Measurements from ENCODE around the gene STX8. TPM values are rescaled to one million over a fixed set of nuclear protein-coding genes. Genes with fewer than 3 reads are reported as not detected.

The STX8 gene
- total RNA-seq, 1 experiment from 2014 or later = 38.8 TPM

DNA sequence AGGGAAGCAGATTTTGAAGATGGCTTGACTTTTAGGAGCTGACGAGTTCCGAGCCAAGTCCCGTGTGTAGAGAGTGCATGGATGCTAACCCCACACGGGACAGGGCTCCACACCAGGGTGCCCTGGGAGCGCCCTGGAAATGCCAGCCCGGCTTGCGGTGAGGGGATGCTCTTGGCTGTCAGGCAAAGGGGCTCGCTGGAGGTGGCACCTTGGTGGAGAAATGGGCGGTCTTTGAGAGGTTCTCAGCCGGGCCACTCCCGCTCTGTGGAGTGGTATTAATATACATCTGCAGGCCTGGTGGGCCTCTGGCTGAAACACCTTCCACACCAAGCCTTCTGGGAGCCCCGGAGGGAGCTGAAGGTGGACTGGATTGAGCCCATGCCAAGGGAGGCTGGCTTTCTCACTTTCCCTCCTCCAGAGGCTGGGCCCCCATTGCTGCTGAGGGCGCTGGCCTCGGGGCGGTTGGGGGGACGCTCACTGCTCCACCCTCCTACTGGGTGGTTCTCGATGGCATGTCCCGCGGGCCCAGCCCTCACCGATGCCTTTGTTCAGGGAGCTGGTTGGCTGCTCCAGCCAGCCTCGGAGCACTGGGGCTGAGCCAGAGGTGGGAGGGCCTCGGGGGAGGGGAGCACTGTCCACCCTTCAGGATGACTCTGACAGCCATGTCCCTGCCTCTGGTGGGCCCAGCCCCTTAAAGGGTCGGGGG is 344.0 kb downstream of the STX8 start:
- no TSS peak for BruUV-seq (replicated peaks)
- Histone ChIP-seq H3K9me2 (ENCODE audit: insufficient read depth) (no peaks in the 10 kb centered on the region), H3K4me1 (ENCODE audit: control insufficient read depth in 1 of 2, insufficient read depth in 2 of 2, low read length in 2 of 2) (no peaks in the 10 kb centered on the region), H3K4me3 (replicated peaks in 1 of 2; ENCODE audit: low read depth in 1 of 2, low read length in 2 of 2) (no peak overlapping the region), H3K27me3 (ENCODE audit: insufficient read depth, low read length) (no peaks in the 10 kb centered on the region), H3K9ac (ENCODE audit: low read length) (no peak overlapping the region), H3K4me2 (ENCODE audit: low read length) (no peak overlapping the region), H3K36me3 (ENCODE audit: control insufficient read depth in 1 of 2, insufficient read depth in 2 of 2, low read length in 2 of 2) (no peaks in the 10 kb centered on the region), H3K9me3 (ENCODE audit: control insufficient read depth in 1 of 2, insufficient read depth in 1 of 2, low read depth in 1 of 2, low read length in 2 of 2) (no peaks in the 10 kb centered on the region; a peak in 1 of 4 replicates), H3K79me2 (ENCODE audit: insufficient read depth, low read length) (no peaks in the 10 kb centered on the region), H3K27ac (ENCODE audit: low read depth, low read length) (no peak overlapping the region), H4K20me1 (ENCODE audit: insufficient read depth) (no peaks in the 10 kb centered on the region), H2AFZ (ENCODE audit: low read depth, low read length, poor library complexity, severe bottlenecking) (no peak overlapping the region)
- intact Hi-C loops (cut with micrococcal nuclease) = no loop called here
- ChIA-PET RAD21 (ENCODE audit: low non-redundant PET in 1 of 2, low total read pairs in 2 of 2, uncharacterized antibody in 2 of 2, unreplicated experiment in 2 of 2) (no interaction called here), POLR2A (no interaction called here), CTCF (no interaction called here)
- ATAC-seq (no peak), DNase-seq (ENCODE audit: low read depth, low spot score) (no peak)
- TF ChIP-seq, protein P1, sequence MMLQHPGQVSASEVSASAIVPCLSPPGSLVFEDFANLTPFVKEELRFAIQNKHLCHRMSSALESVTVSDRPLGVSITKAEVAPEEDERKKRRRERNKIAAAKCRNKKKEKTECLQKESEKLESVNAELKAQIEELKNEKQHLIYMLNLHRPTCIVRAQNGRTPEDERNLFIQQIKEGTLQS (IDR thresholded peaks at IDR 0.05) = no peak
- TF ChIP-seq YY1 (IDR thresholded peaks at IDR 0.05; ENCODE audit: extremely low read depth, insufficient replicate concordance, low read depth, low read length) (no peak), EZH2 (IDR thresholded peaks at IDR 0.05) (no peak), TCF7L2 (IDR thresholded peaks at IDR 0.05; ENCODE audit: borderline replicate concordance, extremely low read depth, insufficient read depth, insufficient read length) (no peak), POLR2AphosphoS5 (IDR thresholded peaks at IDR 0.05; ENCODE audit: low read depth, low read length) (no peak), SIN3A (IDR thresholded peaks at IDR 0.05; ENCODE audit: low read depth) (no peak), POLR2A (IDR thresholded peaks at IDR 0.05; ENCODE audit: borderline replicate concordance, extremely low read depth, insufficient read depth, insufficient read length) (no peak), ELF1 (IDR thresholded peaks at IDR 0.05; ENCODE audit: borderline replicate concordance, low read depth) (no peak), ZFX (IDR thresholded peaks at IDR 0.05) (no peak), ZNF274 (IDR thresholded peaks at IDR 0.05; ENCODE audit: low read depth, low read length) (no peak), FOSL1 (IDR thresholded peaks at IDR 0.05; ENCODE audit: low read depth) (no peak), RAD21 (IDR thresholded peaks at IDR 0.05; ENCODE audit: low read depth) (no peak), JUND (IDR thresholded peaks at IDR 0.05) (no peak)
- TF ChIP-seq, protein P2, sequence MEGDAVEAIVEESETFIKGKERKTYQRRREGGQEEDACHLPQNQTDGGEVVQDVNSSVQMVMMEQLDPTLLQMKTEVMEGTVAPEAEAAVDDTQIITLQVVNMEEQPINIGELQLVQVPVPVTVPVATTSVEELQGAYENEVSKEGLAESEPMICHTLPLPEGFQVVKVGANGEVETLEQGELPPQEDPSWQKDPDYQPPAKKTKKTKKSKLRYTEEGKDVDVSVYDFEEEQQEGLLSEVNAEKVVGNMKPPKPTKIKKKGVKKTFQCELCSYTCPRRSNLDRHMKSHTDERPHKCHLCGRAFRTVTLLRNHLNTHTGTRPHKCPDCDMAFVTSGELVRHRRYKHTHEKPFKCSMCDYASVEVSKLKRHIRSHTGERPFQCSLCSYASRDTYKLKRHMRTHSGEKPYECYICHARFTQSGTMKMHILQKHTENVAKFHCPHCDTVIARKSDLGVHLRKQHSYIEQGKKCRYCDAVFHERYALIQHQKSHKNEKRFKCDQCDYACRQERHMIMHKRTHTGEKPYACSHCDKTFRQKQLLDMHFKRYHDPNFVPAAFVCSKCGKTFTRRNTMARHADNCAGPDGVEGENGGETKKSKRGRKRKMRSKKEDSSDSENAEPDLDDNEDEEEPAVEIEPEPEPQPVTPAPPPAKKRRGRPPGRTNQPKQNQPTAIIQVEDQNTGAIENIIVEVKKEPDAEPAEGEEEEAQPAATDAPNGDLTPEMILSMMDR (IDR thresholded peaks at IDR 0.05 in 2 of 3, conservative IDR thresholded peaks at IDR 0.05 in 1 of 3; ENCODE audit: borderline replicate concordance in 1 of 3, insufficient read depth in 1 of 3, low read depth in 2 of 3, low read length in 2 of 3) = no peak
- TF ChIP-seq, protein P3, sequence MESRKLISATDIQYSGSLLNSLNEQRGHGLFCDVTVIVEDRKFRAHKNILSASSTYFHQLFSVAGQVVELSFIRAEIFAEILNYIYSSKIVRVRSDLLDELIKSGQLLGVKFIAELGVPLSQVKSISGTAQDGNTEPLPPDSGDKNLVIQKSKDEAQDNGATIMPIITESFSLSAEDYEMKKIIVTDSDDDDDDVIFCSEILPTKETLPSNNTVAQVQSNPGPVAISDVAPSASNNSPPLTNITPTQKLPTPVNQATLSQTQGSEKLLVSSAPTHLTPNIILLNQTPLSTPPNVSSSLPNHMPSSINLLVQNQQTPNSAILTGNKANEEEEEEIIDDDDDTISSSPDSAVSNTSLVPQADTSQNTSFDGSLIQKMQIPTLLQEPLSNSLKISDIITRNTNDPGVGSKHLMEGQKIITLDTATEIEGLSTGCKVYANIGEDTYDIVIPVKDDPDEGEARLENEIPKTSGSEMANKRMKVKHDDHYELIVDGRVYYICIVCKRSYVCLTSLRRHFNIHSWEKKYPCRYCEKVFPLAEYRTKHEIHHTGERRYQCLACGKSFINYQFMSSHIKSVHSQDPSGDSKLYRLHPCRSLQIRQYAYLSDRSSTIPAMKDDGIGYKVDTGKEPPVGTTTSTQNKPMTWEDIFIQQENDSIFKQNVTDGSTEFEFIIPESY (IDR thresholded peaks at IDR 0.05; ENCODE audit: extremely low read depth, insufficient replicate concordance, low read length) = no peak
- TF ChIP-seq, protein P4, sequence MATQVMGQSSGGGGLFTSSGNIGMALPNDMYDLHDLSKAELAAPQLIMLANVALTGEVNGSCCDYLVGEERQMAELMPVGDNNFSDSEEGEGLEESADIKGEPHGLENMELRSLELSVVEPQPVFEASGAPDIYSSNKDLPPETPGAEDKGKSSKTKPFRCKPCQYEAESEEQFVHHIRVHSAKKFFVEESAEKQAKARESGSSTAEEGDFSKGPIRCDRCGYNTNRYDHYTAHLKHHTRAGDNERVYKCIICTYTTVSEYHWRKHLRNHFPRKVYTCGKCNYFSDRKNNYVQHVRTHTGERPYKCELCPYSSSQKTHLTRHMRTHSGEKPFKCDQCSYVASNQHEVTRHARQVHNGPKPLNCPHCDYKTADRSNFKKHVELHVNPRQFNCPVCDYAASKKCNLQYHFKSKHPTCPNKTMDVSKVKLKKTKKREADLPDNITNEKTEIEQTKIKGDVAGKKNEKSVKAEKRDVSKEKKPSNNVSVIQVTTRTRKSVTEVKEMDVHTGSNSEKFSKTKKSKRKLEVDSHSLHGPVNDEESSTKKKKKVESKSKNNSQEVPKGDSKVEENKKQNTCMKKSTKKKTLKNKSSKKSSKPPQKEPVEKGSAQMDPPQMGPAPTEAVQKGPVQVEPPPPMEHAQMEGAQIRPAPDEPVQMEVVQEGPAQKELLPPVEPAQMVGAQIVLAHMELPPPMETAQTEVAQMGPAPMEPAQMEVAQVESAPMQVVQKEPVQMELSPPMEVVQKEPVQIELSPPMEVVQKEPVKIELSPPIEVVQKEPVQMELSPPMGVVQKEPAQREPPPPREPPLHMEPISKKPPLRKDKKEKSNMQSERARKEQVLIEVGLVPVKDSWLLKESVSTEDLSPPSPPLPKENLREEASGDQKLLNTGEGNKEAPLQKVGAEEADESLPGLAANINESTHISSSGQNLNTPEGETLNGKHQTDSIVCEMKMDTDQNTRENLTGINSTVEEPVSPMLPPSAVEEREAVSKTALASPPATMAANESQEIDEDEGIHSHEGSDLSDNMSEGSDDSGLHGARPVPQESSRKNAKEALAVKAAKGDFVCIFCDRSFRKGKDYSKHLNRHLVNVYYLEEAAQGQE (IDR thresholded peaks at IDR 0.05; ENCODE audit: low read depth) = no peak
- TF ChIP-seq, protein P5, sequence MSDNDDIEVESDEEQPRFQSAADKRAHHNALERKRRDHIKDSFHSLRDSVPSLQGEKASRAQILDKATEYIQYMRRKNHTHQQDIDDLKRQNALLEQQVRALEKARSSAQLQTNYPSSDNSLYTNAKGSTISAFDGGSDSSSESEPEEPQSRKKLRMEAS (IDR thresholded peaks at IDR 0.05) = no peak
